HepG2 (cell line): Measurements from ENCODE around the gene GCH1. TPM values are rescaled to one million over a fixed set of nuclear protein-coding genes. Genes with fewer than 3 reads are reported as not detected.

Experiments
- AGO2 ChIP-seq: fragments of 200-400 bp; formaldehyde crosslinking; optimal IDR thresholded peaks from 2 replicates; pipeline ENCODE3; 2017; ENCODE audit warnings: mild to moderate bottlenecking, low read depth, low read length, moderate library complexity
- AHDC1 ChIP-seq: sonication (generic); formaldehyde crosslinking; IDR thresholded peaks from 2 replicates; pipeline ENCODE4 v1.5.1; 2020; ENCODE audit warnings: mild to moderate bottlenecking, missing genetic modification reagents, borderline replicate concordance
- BCL6 ChIP-seq: IDR thresholded peaks from 2 replicates; pipeline ENCODE4 v1.6.1; 2016; ENCODE audit warnings: missing genetic modification reagents, missing compliant biosample characterization
- CSRNP2 ChIP-seq: sonication (generic); formaldehyde crosslinking; conservative IDR thresholded peaks from 2 replicates; pipeline ENCODE4 v1.8.0; 2022; ENCODE audit warnings: low read depth, missing genetic modification reagents
- GABPA ChIP-seq, 2 experiments: IDR thresholded peaks; 2 replicates each; pipeline ENCODE4 v1.6.1; 2011 to 2016; ENCODE audit warnings: low read depth in 2 of 2, low read length in 1 of 2, missing biosample characterization in 1 of 2, missing genetic modification characterization in 1 of 2
- HNF4G ChIP-seq, 2 experiments: sonication (generic) in 1 of 2; formaldehyde crosslinking in 1 of 2; IDR thresholded peaks; 2 replicates each; pipeline versions ENCODE4 v1.4.0 to v1.6.1; 2011 to 2020; ENCODE audit warnings: borderline replicate concordance in 2 of 2, low read depth in 2 of 2, mild to moderate bottlenecking in 2 of 2, low read length in 1 of 2, missing genetic modification reagents in 1 of 2, moderate library complexity in 1 of 2
- KAT2B ChIP-seq: fragments of 150-350 bp; IDR thresholded peaks from 2 replicates; pipeline ENCODE4 v1.6.1; 2014; ENCODE audit warnings: low read depth, low read length, borderline replicate concordance
- NFIB ChIP-seq: sonication (generic); formaldehyde crosslinking; IDR thresholded peaks from 2 replicates; pipeline ENCODE4 v1.9.0; 2021; ENCODE audit warnings: missing genetic modification reagents, mild to moderate bottlenecking, borderline replicate concordance
- POGK ChIP-seq: sonication (generic); formaldehyde crosslinking; conservative IDR thresholded peaks from 2 replicates; pipeline ENCODE4 v1.8.0; 2022; ENCODE audit warnings: mild to moderate bottlenecking, moderate library complexity, missing genetic modification reagents
- XRCC5 ChIP-seq: fragments of 200-400 bp; formaldehyde crosslinking; optimal IDR thresholded peaks from 2 replicates; pipeline ENCODE3; 2017; ENCODE audit warnings: mild to moderate bottlenecking, low read length
- ZNF251 ChIP-seq: sonication (generic); formaldehyde crosslinking; IDR thresholded peaks from 2 replicates; pipeline ENCODE4 v1.9.0; 2021; ENCODE audit warnings: mild to moderate bottlenecking, missing genetic modification reagents
- ZNF589 ChIP-seq: sonication (generic); formaldehyde crosslinking; conservative IDR thresholded peaks from 2 replicates; pipeline ENCODE4 v1.8.0; 2022; ENCODE audit warnings: mild to moderate bottlenecking, moderate library complexity, missing genetic modification reagents
- polyA plus RNA-seq, 8 experiments: library from polyadenylated mRNA; depleted of rRNA in 3 of 8; stranded (reverse) in 7 of 8; unstranded in 1 of 8; fragments of >200 nt; fragmentation: Illumina TruSeq in 4 of 8; extraction: Trizol in 4 of 8; gene quantifications; 2 replicates each; pipeline versions ENCODE4 v1.2.1 to v1.2.3, GENCODE V29; 2011 to 2016; ENCODE audit warnings: low read depth in 4 of 8, missing spikeins in 1 of 8, mixed read lengths in 1 of 8; ENCODE audit not compliant: insufficient read depth in 1 of 8
- total RNA-seq, 5 experiments: library from RNA; depleted of rRNA; stranded (reverse); fragments of >200 nt; fragmentation: Illumina TruSeq; extraction: Trizol; gene quantifications; 2 replicates each; pipeline ENCODE4 v1.2.3, GENCODE V29; 2016; ENCODE audit warnings: low read depth in 1 of 5

GCH1 gene
- total and polyA plus RNA-seq, 2 of the 13 experiments (the other 11 are each of a cell fraction or from before 2014, with no cell fraction given), result 15.0 to 25.2 TPM

- no peak for TF ChIP-seq CSRNP2 (CRISPR knock-in tag)
- no peak for TF ChIP-seq ZNF251
- TF ChIP-seq POGK (CRISPR knock-in tag), result peak; percentile 56; the same call in 1 of the 2 replicates
- no peak for TF ChIP-seq AGO2
- TF ChIP-seq KAT2B, result no peak
- no peak for TF ChIP-seq GABPA (IDR thresholded peaks at IDR 0.05; ENCODE audit: low read depth, low read length)
- TF ChIP-seq GABPA (CRISPR knock-in tag; IDR thresholded peaks at IDR 0.05; ENCODE audit: low read depth), result peak; percentile 36; the same call in 1 of the 2 replicates
- TF ChIP-seq XRCC5, result no peak
- no peak for TF ChIP-seq ZNF589 (CRISPR knock-in tag)
- peak; percentile 76 for TF ChIP-seq BCL6
- no peak for TF ChIP-seq NFIB (CRISPR knock-in tag)
- TF ChIP-seq AHDC1 (CRISPR knock-in tag), result peak; percentile 67; the same call in 1 of the 2 replicates
- peak; percentile 85 for TF ChIP-seq HNF4G (IDR thresholded peaks at IDR 0.05; ENCODE audit: borderline replicate concordance, low read depth, low read length)
- TF ChIP-seq HNF4G (CRISPR knock-in tag; IDR thresholded peaks at IDR 0.05; ENCODE audit: borderline replicate concordance, low read depth), result peak; percentile 81; the same call in 1 of the 2 replicates
Measured at GRCh38 chr14:54944737-54945391, 42.2 kb upstream of the GCH1 start (continued).
